ENCODE data around the gene GRM4.

Gene GRM4

GRCh38 chr6:34178357-34179105 is 32.6 kb upstream of the GRM4 start:
- Histone ChIP-seq H3K4me3 (no peak overlapping the region), H3K27ac (no peak overlapping the region), H4K20me1 (no peaks in the 10 kb centered on the region), H3K27me3 (no peaks in the 10 kb centered on the region), H3K9me3 (peaks cover 20% of the 10 kb centered on the region), H3K4me1 (peaks cover 12% of the 10 kb centered on the region), H3K36me3 (no peaks in the 10 kb centered on the region), H3K9ac (no peak overlapping the region), H3K4me2 (no peak overlapping the region)
- no peak for TF ChIP-seq Cebpa-rat (IDR thresholded peaks at IDR 0.05)

GRCh38 chr6:34177181-34177591 is 31.3 kb upstream of the GRM4 start:
- no peaks in the 10 kb centered on the region for H3K36me3 ChIP-seq
- peaks cover 12% of the 10 kb centered on the region for H3K9me3 ChIP-seq
- H3K4me3 ChIP-seq = no peak overlapping the region
- H4K20me1 ChIP-seq = no peaks in the 10 kb centered on the region
- no peaks in the 10 kb centered on the region for H3K4me1 ChIP-seq
- no peak overlapping the region for H3K4me2 ChIP-seq
- no peaks in the 10 kb centered on the region for H3K27me3 ChIP-seq
- TF ChIP-seq Cebpa-rat (IDR thresholded peaks at IDR 0.05) = no peak
- H3K9ac ChIP-seq = no peak overlapping the region
- H3K27ac ChIP-seq = no peak overlapping the region; the same call in 1 of the 2 replicates

DNA sequence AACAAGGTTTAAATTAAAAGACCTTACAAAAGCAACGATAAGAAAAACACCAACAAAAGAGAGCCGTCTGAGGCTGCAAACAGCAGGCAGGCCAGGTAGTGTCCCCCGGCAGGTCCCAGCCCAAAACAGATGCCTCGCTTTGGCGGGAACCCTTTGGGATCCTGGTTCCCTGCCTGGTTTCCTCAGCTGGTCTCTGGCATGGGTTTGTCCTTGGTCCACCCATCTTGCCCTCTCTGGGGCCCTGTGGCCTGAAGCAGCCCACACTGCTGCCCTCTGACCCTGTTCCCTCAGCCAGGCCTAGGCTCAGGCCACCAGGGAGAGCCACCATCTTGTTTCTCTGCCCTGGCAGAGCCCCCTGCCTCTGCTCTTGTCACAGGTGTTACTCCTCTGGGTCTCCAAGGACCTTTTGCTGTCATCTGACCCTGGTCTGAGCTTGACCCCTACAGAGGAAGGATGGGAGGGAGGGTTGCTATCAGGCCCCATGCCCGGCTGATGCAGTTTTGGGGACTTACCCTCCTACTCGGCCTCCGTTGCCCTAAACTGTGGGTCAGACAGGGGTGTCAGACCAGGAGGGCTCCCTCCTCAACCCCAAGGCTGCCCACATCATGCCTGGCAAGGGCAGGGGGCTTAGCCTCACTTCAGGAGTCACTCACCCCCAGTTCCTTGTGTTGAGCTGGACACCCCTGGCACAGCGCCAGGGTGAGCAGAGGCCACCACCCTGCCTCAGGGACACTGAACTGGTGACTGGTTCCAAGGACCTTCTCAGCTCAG is 30.6 kb upstream of the GRM4 start:
- Histone ChIP-seq H3K4me1 (no peaks in the 10 kb centered on the region), H4K20me1 (no peaks in the 10 kb centered on the region), H3K27me3 (no peaks in the 10 kb centered on the region), H3K27ac (no peak overlapping the region), H3K36me3 (no peaks in the 10 kb centered on the region), H3K4me3 (no peak overlapping the region), H3K4me2 (no peak overlapping the region), H3K9ac (no peak overlapping the region), H3K9me3 (peaks cover 12% of the 10 kb centered on the region)
- no peak for TF ChIP-seq Cebpa-rat (IDR thresholded peaks at IDR 0.05)

DNA sequence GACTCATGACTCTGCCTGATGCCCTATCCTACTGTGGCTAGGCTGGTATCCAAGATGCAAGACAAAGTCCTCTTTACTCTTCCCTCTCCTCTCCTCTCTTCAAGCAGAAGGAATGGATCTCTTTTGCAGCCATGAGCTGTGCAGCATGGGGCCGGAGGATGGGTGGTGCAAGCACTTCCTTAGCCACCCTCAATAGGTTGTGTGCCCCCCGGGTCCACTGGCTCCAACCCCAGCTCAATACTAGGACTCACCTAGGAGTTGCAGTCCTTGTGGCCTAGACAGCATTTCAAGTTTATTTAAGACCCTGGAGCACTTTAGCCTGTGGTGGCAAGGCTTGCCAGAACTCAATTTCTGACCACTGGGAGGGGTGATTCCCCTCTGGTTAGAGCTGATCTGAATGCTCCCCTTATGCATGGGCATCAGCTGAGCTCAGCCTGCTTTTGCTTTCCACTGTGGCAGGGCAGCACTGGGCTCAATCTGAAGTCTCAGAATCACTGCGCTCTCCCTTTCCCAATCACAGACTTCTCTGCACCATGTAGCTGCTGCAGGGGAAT is 29.0 kb upstream of the GRM4 start:
- peaks cover 12% of the 10 kb centered on the region for H3K9me3 ChIP-seq
- no peak overlapping the region for H3K9ac ChIP-seq
- H4K20me1 ChIP-seq = no peaks in the 10 kb centered on the region
- H3K4me1 ChIP-seq = no peaks in the 10 kb centered on the region
- TF ChIP-seq Cebpa-rat (IDR thresholded peaks at IDR 0.05) = no peak
- no peak overlapping the region for H3K4me2 ChIP-seq
- H3K27me3 ChIP-seq = no peaks in the 10 kb centered on the region
- no peak overlapping the region for H3K27ac ChIP-seq
- no peaks in the 10 kb centered on the region for H3K36me3 ChIP-seq
- H3K4me3 ChIP-seq = no peak overlapping the region

DNA sequence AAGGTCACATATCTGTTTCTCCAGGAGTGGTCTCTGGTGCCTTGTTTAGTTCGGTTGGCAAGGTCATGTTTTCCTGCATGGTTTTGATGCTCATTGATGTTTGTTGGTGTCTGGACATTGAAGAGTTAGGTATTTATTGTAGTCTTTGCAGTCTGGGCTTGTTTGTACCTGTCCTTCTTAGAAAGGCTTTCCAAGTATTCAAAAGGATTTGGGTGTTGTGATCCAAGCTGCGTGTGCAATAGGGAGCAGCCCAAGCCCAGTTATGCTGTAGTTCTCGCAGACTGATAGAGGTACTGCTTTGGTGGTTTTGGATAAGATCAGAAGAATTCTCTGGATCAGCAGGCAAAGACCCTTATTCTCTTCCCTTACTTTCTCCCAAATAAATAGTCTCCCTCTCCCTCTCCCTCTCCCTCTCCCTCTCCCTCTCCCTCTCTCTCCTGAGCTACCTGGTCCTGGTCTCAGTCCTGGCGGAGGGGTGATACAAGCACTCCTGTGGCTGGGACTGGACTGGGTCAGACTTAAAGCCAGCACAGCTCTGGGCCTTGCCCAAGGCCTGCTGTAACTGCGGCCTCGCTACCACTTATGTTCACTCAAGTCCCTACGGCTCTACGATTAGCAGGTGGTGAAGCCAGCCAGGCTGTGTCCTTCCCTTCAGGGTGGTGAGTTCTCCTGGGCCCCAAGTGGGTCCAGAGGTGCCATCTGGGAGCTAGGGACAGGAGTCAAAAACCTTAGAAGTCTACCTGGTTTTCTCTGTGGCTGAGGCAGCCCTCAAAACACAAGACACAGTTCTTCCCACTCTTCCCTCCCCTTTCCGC is 27.3 kb upstream of the GRM4 start:
- H4K20me1 ChIP-seq = no peaks in the 10 kb centered on the region
- H3K4me3 ChIP-seq = no peak overlapping the region
- H3K4me1 ChIP-seq = no peaks in the 10 kb centered on the region
- no peaks in the 10 kb centered on the region for H3K27me3 ChIP-seq
- peaks cover 1% of the 10 kb centered on the region; the same call in 1 of the 2 replicates for H3K9me3 ChIP-seq
- H3K4me2 ChIP-seq = no peak overlapping the region
- H3K9ac ChIP-seq = no peak overlapping the region
- no peak overlapping the region for H3K27ac ChIP-seq
- TF ChIP-seq Cebpa-rat (IDR thresholded peaks at IDR 0.05) = no peak
- no peaks in the 10 kb centered on the region for H3K36me3 ChIP-seq

DNA sequence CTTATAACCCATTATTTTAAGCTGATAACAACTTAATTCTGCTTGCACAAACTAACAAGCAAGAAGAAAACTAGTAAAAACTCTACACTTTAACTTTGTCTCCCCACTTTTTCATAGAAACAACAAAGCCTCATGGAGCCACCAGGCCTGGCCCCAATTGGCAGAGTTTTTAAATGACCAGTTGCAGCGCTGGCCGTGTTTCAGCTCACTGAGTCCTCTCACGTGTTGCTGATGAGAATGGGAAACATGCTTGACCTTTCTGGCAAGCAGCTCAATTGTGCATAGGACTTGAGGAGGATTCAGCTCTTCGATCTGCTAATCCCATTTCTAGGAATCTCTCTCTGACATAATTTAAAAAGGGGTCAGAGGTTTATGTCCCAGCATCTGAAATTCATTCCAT is 24.5 kb upstream of the GRM4 start:
- no peak overlapping the region for H3K4me3 ChIP-seq
- no peak for TF ChIP-seq Cebpa-rat (IDR thresholded peaks at IDR 0.05)
- H3K4me1 ChIP-seq = no peaks in the 10 kb centered on the region
- no peak overlapping the region for H3K9ac ChIP-seq
- H3K36me3 ChIP-seq = no peaks in the 10 kb centered on the region
- no peak overlapping the region for H3K4me2 ChIP-seq
- H4K20me1 ChIP-seq = no peaks in the 10 kb centered on the region
- H3K27me3 ChIP-seq = no peaks in the 10 kb centered on the region
- no peaks in the 10 kb centered on the region for H3K9me3 ChIP-seq
- no peak overlapping the region for H3K27ac ChIP-seq

DNA sequence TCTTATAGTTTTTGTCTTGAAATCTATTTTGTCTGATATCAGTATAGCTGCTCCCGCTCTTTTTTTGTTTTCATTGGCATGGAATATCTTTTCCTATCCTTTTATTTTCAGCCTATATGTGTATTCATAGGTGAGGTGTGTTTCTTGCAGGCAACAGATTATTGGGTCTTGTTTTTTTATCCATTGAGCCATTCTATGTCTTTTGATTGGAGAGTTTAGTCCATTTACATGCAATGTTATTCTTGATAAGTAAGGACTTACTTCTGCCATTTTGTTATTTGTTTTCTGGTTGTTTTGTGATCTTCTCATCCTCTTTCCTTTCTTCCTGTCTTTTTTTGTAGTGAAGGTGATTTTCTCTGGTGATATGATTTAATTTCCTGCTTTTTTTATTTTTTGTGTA is 24.0 kb upstream of the GRM4 start:
- H3K9ac ChIP-seq = no peak overlapping the region
- H3K27ac ChIP-seq = no peak overlapping the region
- no peak overlapping the region for H3K4me3 ChIP-seq
- H3K9me3 ChIP-seq = no peaks in the 10 kb centered on the region
- H3K4me2 ChIP-seq = no peak overlapping the region
- H3K4me1 ChIP-seq = no peaks in the 10 kb centered on the region
- TF ChIP-seq Cebpa-rat (IDR thresholded peaks at IDR 0.05) = no peak
- H3K27me3 ChIP-seq = no peaks in the 10 kb centered on the region
- no peaks in the 10 kb centered on the region for H4K20me1 ChIP-seq
- H3K36me3 ChIP-seq = no peaks in the 10 kb centered on the region

GRCh38 chr6:34161857-34162515 is 16.1 kb upstream of the GRM4 start:
- H3K9me3 ChIP-seq = peaks cover 16% of the 10 kb centered on the region
- no peaks in the 10 kb centered on the region for H3K36me3 ChIP-seq
- H3K9ac ChIP-seq = no peak overlapping the region
- no peak for TF ChIP-seq Cebpa-rat (IDR thresholded peaks at IDR 0.05)
- H4K20me1 ChIP-seq = no peaks in the 10 kb centered on the region
- H3K27ac ChIP-seq = no peak overlapping the region
- H3K27me3 ChIP-seq = no peaks in the 10 kb centered on the region
- H3K4me2 ChIP-seq = no peak overlapping the region
- no peak overlapping the region for H3K4me3 ChIP-seq
- no peaks in the 10 kb centered on the region for H3K4me1 ChIP-seq

DNA sequence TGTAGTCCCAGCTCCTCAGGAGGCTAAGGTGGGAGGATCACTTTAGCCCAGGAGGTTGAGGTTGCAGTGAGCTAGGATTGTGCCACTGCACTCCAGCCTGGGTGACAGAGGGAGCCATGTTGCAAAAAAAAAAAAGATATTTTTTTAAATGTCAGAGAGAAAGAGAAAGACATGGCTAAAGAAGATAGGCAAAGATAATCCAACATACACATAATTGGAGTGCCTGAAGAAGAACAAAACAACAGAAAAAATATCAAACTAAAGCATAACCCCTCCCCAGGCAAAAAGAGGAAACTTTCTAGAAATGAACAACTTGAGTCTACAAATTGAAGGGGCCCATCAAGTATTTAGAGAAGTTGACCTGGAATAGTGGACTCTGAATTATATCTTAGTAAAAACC is 14.0 kb upstream of the GRM4 start:
- TF ChIP-seq Cebpa-rat (IDR thresholded peaks at IDR 0.05) = no peak
- no peak overlapping the region for H3K27ac ChIP-seq
- no peak overlapping the region for H3K9ac ChIP-seq
- H4K20me1 ChIP-seq = no peaks in the 10 kb centered on the region
- no peak overlapping the region for H3K4me2 ChIP-seq
- no peaks in the 10 kb centered on the region for H3K36me3 ChIP-seq
- H3K27me3 ChIP-seq = no peaks in the 10 kb centered on the region; the same call in 1 of the 2 replicates
- peaks cover 16% of the 10 kb centered on the region for H3K9me3 ChIP-seq
- no peak overlapping the region for H3K4me3 ChIP-seq
- no peaks in the 10 kb centered on the region for H3K4me1 ChIP-seq

Data from BLaER1 (cell line).